Measurements from ENCODE around the gene MS4A14. TPM values are rescaled to one million over a fixed set of nuclear protein-coding genes. Genes with fewer than 3 reads are reported as not detected.

The MS4A14 gene
- total RNA-seq, 1 experiment from 2014 or later = not detected

DNA sequence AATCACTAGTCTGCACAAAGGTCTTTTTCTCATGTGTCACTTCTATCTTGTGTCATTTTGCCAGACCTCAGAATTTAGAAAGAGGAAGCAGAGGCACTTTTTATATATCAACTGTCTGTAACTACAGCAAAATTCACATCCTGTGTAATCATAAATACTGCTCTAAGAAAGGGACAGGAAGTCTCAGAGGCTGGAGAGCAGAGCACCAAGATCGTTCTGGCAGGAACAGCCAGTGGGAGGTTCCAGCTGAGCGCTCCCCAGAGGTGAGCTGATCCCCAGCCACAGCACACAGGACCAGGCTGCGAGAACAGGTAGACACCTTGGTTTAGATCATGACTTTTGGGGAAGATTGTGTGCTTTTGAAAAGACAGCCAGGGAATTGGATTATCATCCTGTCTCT is 17.9 kb upstream of the MS4A14 start, which contains the start of gene MS4A7:
Gene MS4A7, plus strand, starts transcription at position 179 of the 400 bp plus-strand sequence. CDS start 4,610 bp downstream, outside the sequence.
- ChIA-PET POLR2A (ENCODE audit: unreplicated experiment) (no interaction called here), CTCF (no interaction called here)
- no peak within 1 kb of the TSS for H3K4me2 ChIP-seq
- H3K27ac ChIP-seq = no peak within 1 kb of the TSS
- no TSS peak for BruUV-seq (replicated peaks)
- intact Hi-C loops (cut with micrococcal nuclease; ENCODE audit: unreplicated experiment) = no loop called here
- H3K4me3 ChIP-seq = no peak within 1 kb of the TSS
- TF ChIP-seq, protein P1, sequence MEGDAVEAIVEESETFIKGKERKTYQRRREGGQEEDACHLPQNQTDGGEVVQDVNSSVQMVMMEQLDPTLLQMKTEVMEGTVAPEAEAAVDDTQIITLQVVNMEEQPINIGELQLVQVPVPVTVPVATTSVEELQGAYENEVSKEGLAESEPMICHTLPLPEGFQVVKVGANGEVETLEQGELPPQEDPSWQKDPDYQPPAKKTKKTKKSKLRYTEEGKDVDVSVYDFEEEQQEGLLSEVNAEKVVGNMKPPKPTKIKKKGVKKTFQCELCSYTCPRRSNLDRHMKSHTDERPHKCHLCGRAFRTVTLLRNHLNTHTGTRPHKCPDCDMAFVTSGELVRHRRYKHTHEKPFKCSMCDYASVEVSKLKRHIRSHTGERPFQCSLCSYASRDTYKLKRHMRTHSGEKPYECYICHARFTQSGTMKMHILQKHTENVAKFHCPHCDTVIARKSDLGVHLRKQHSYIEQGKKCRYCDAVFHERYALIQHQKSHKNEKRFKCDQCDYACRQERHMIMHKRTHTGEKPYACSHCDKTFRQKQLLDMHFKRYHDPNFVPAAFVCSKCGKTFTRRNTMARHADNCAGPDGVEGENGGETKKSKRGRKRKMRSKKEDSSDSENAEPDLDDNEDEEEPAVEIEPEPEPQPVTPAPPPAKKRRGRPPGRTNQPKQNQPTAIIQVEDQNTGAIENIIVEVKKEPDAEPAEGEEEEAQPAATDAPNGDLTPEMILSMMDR (conservative IDR thresholded peaks at IDR 0.05) = no peak
- TF ChIP-seq EZH2 (IDR thresholded peaks at IDR 0.05; ENCODE audit: low read depth) = no peak
- no peaks in the 10 kb centered on the region for H3K4me1 ChIP-seq (replicated peaks; ENCODE audit: insufficient read depth)
- H3K9me2 ChIP-seq (ENCODE audit: insufficient read depth) = no peaks in the 10 kb centered on the region
- H3K36me3 ChIP-seq (ENCODE audit: low read depth) = no peaks in the 10 kb centered on the region
- no peak within 1 kb of the TSS for H2AFZ ChIP-seq
- H4K20me1 ChIP-seq (ENCODE audit: insufficient read depth) = no peaks in the 10 kb centered on the region
- H3K9me3 ChIP-seq (ENCODE audit: insufficient read depth, low read depth) = no peaks in the 10 kb centered on the region
- H3K79me2 ChIP-seq (ENCODE audit: low read depth) = no peaks in the 10 kb centered on the region
- no peaks in the 10 kb centered on the region for H3F3A ChIP-seq (ENCODE audit: insufficient read depth, low read depth)
- no peak for DNase-seq
- H3K27me3 ChIP-seq (ENCODE audit: insufficient read depth, low read depth) = peaks cover 38% of the 10 kb centered on the region; the same call in 1 of the 2 replicates

DNA sequence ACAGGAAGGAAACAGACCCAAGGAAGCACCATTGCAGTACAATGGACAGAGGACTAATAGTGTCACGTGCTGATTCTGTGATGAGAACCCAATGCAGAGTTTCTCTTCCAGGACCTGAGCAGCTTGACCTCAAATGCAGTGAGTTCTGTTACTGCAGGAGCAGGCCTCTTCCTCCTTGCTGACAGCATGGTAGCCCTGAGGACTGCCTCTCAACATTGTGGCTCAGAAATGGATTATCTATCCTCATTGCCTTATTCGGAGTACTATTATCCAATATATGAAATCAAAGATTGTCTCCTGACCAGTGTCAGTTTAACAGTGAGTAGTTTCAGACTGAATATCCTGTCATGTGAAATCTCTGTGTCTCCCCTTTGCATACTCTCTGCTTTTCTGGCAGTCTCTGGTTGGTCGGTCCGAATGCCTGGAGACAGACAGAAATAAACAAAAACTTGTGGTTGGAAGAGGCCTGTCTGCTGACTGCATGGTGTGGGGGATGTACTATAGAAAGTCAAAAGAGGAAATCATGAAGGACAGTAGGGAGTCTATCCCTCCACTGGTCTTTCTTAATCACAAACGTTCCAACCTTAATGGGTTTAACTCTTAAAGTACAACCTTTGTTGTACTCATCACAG is 6.9 kb upstream of the MS4A14 start:
- H3K79me2 ChIP-seq (ENCODE audit: low read depth) = no peaks in the 10 kb centered on the region
- no peak overlapping the region for H3K27ac ChIP-seq
- H3K4me1 ChIP-seq (replicated peaks; ENCODE audit: insufficient read depth) = no peaks in the 10 kb centered on the region
- DNase-seq = no peak
- TF ChIP-seq, protein P1 (conservative IDR thresholded peaks at IDR 0.05) = no peak
- TF ChIP-seq EZH2 (IDR thresholded peaks at IDR 0.05; ENCODE audit: low read depth) = no peak
- no peak overlapping the region for H2AFZ ChIP-seq
- H3K9me2 ChIP-seq (ENCODE audit: insufficient read depth) = no peaks in the 10 kb centered on the region; the same call in 1 of the 2 replicates
- ChIA-PET CTCF (no interaction called here), POLR2A (ENCODE audit: unreplicated experiment) (no interaction called here)
- no TSS peak for BruUV-seq (replicated peaks)
- H4K20me1 ChIP-seq (ENCODE audit: insufficient read depth) = no peaks in the 10 kb centered on the region
- H3K27me3 ChIP-seq (ENCODE audit: insufficient read depth, low read depth) = peaks cover 20% of the 10 kb centered on the region
- H3K4me2 ChIP-seq = no peak overlapping the region
- no peaks in the 10 kb centered on the region for H3F3A ChIP-seq (ENCODE audit: insufficient read depth, low read depth)
- no peak overlapping the region for H3K4me3 ChIP-seq
- intact Hi-C loops (cut with micrococcal nuclease; ENCODE audit: unreplicated experiment) = no loop called here
- no peaks in the 10 kb centered on the region for H3K9me3 ChIP-seq (ENCODE audit: insufficient read depth, low read depth)
- H3K36me3 ChIP-seq (ENCODE audit: low read depth) = no peaks in the 10 kb centered on the region

DNA sequence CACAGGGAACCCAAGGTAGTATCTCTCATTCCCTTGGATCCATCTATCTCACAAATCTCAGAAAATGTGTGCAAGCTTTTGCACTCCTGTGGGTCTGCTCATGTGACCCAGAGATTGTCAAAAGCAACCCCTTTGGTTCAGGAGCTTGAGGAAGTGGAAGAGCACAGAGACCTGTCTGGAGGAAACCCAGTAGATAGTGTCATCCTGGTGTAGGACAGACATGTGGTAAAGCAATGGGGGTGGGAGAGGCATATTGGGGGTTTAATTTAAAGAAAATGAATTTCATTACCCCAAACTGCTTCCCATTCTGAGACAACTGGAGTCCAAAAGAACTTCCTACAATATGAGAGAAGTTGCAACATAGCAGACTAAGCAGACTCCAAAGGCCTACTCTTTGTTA is 5.8 kb upstream of the MS4A14 start:
- no peaks in the 10 kb centered on the region for H3K4me1 ChIP-seq (replicated peaks; ENCODE audit: insufficient read depth)
- no peak overlapping the region for H3K4me2 ChIP-seq
- H3F3A ChIP-seq (ENCODE audit: insufficient read depth, low read depth) = no peaks in the 10 kb centered on the region
- CTCF ChIA-PET = no interaction called here
- intact Hi-C loops (cut with micrococcal nuclease; ENCODE audit: unreplicated experiment) = no loop called here
- TF ChIP-seq, protein P1 (conservative IDR thresholded peaks at IDR 0.05) = no peak
- TF ChIP-seq EZH2 (IDR thresholded peaks at IDR 0.05; ENCODE audit: low read depth) = no peak
- H3K79me2 ChIP-seq (ENCODE audit: low read depth) = no peaks in the 10 kb centered on the region
- no peaks in the 10 kb centered on the region for H3K36me3 ChIP-seq (ENCODE audit: low read depth)
- H4K20me1 ChIP-seq (ENCODE audit: insufficient read depth) = no peaks in the 10 kb centered on the region
- no peak overlapping the region for H3K4me3 ChIP-seq
- DNase-seq = no peak
- no peaks in the 10 kb centered on the region for H3K9me3 ChIP-seq (ENCODE audit: insufficient read depth, low read depth)
- no peaks in the 10 kb centered on the region; the same call in 1 of the 2 replicates for H3K9me2 ChIP-seq (ENCODE audit: insufficient read depth)
- no peak overlapping the region for H2AFZ ChIP-seq
- BruUV-seq (replicated peaks) = no TSS peak
- H3K27ac ChIP-seq = no peak overlapping the region
- POLR2A ChIA-PET (ENCODE audit: unreplicated experiment) = no interaction called here
- H3K27me3 ChIP-seq (ENCODE audit: insufficient read depth, low read depth) = peaks cover 25% of the 10 kb centered on the region
